ENCODE measurements around the gene PLCH1.

The PLCH1 gene

GRCh38 chr3:155326244-155326643 lies 418.6 kb downstream of the PLCH1 start:
- DNase-seq (ENCODE audit: low read depth), result no peak
- no peak for TF ChIP-seq CTCF (IDR thresholded peaks at IDR 0.05; ENCODE audit: insufficient read depth, low read depth, low read length, missing control alignments)
- H3K4me3 ChIP-seq (ENCODE audit: low read depth, low read length), result no peak overlapping the region
